SU-DHL-6 (cell line): ENCODE measurements around the gene SNAPC2.

Experiments used
- H2AFZ ChIP-seq: fragments of 200-600 bp; sonication (generic); 2 replicates; pipeline ENCODE4 v1.6.1; 2014; ENCODE audit warnings: low read depth, mild to moderate bottlenecking, moderate library complexity, mixed read lengths, antibody characterized with exemption, low read length; ENCODE audit not compliant: severe bottlenecking
- H3F3A ChIP-seq: fragments of 200-600 bp; shearing (Covaris generic); 2 replicates; pipeline ENCODE4 v1.6.0; 2016; ENCODE audit warnings: antibody characterized with exemption, mild to moderate bottlenecking; ENCODE audit not compliant: insufficient read depth
- H3K27ac ChIP-seq: fragments of 200-600 bp; sonication (generic); 2 replicates; pipeline ENCODE4 v1.5.1; 2016; ENCODE audit warnings: low read depth, mild to moderate bottlenecking, low read length, moderate library complexity, mixed read lengths
- H3K27me3 ChIP-seq: fragments of 200-600 bp; sonication (generic), shearing (Covaris generic); 2 replicates; pipeline ENCODE4 v1.6.0; 2014; ENCODE audit warnings: mild to moderate bottlenecking, low read length
- H3K36me3 ChIP-seq: fragments of 200-600 bp; sonication (generic); 2 replicates; pipeline ENCODE4 v1.6.1; 2014; ENCODE audit warnings: mild to moderate bottlenecking, low read length, mixed read lengths
- H3K4me2 ChIP-seq: fragments of 300-600, 200-600 bp; shearing (Covaris generic), sonication (generic); 2 replicates; pipeline ENCODE4 v1.6.0; 2014; ENCODE audit warnings: low read length, low read depth, mild to moderate bottlenecking; ENCODE audit not compliant: poor library complexity, severe bottlenecking
- H3K4me3 ChIP-seq: fragments of 200-600 bp; sonication (generic); 2 replicates; pipeline ENCODE4 v1.5.1; 2014; ENCODE audit warnings: antibody characterized with exemption, low read length, mild to moderate bottlenecking, mixed read lengths; ENCODE audit not compliant: insufficient read depth, poor library complexity, severe bottlenecking
- H3K79me2 ChIP-seq: fragments of 200-600 bp; sonication (generic); 2 replicates; pipeline ENCODE4 v1.6.1; 2014; ENCODE audit warnings: mild to moderate bottlenecking, low read length, moderate library complexity; ENCODE audit not compliant: insufficient read depth
- H3K9ac ChIP-seq: fragments of 200-600 bp; sonication (generic); 2 replicates; pipeline ENCODE4 v1.7.0; 2014; ENCODE audit warnings: mild to moderate bottlenecking, low read length
- H3K9me2 ChIP-seq: fragments of 200-600 bp; sonication (generic); replicated peaks from 2 replicates; pipeline ENCODE4 v1.6.1; 2014; ENCODE audit warnings: low read length; ENCODE audit not compliant: insufficient read depth
- H3K9me3 ChIP-seq: fragments of 200-600 bp; sonication (generic); 2 replicates; pipeline ENCODE4 v1.6.1; 2014; ENCODE audit warnings: low read length, mixed read lengths; ENCODE audit not compliant: insufficient read depth
- H4K20me1 ChIP-seq: fragments of 200-600 bp; sonication (generic); 2 replicates; pipeline ENCODE4 v1.6.1; 2014; ENCODE audit warnings: low read depth, mild to moderate bottlenecking, antibody characterized with exemption, low read length, moderate library complexity, mixed read lengths
- CTCF ChIP-seq: fragments of 200-600 bp; sonication (generic); IDR thresholded peaks from one replicate; pipeline ENCODE4 v1.5.1; 2017; ENCODE audit warnings: antibody characterized with exemption, mild to moderate bottlenecking, low read length, moderate library complexity; ENCODE audit not compliant: insufficient read depth, poor library complexity, severe bottlenecking
- EZH2phosphoT487 ChIP-seq: fragments of 200-600 bp; sonication (generic), shearing (Covaris generic); conservative IDR thresholded peaks from 2 replicates; pipeline ENCODE4 v1.6.1; 2018; ENCODE audit warnings: mild to moderate bottlenecking, antibody characterized with exemption, low read length, moderate library complexity, mixed read lengths

The SNAPC2 gene

GRCh38 chr19:7874897-7875273, 45.3 kb upstream of the SNAPC2 start:
- no peak for TF ChIP-seq EZH2phosphoT487
- no peak for TF ChIP-seq CTCF
- H2AFZ ChIP-seq: no peak overlapping the region
- H3K4me2 ChIP-seq: no peak overlapping the region
- H3K27ac ChIP-seq: no peak overlapping the region
- H3K27me3 ChIP-seq: no peaks in the 10 kb centered on the region
- no peak overlapping the region for H3K4me3 ChIP-seq
- no peak overlapping the region for H3K9ac ChIP-seq
- H3K9me2 ChIP-seq: no peaks in the 10 kb centered on the region
- no peaks in the 10 kb centered on the region for H4K20me1 ChIP-seq
- peaks cover 11% of the 10 kb centered on the region for H3F3A ChIP-seq
- H3K9me3 ChIP-seq: no peaks in the 10 kb centered on the region
- H3K36me3 ChIP-seq: no peaks in the 10 kb centered on the region
- H3K79me2 ChIP-seq: no peaks in the 10 kb centered on the region

- no peak overlapping the region for H3K4me2 ChIP-seq
- no peak overlapping the region for H3K9ac ChIP-seq
- H3K4me3 ChIP-seq: no peak overlapping the region
- no peaks in the 10 kb centered on the region for H3K36me3 ChIP-seq
- H3K79me2 ChIP-seq: no peaks in the 10 kb centered on the region
- no peaks in the 10 kb centered on the region for H3K9me3 ChIP-seq
- no peaks in the 10 kb centered on the region for H3F3A ChIP-seq
- no peak overlapping the region for H2AFZ ChIP-seq
- no peaks in the 10 kb centered on the region for H3K27me3 ChIP-seq
- no peaks in the 10 kb centered on the region for H4K20me1 ChIP-seq
- TF ChIP-seq CTCF: no peak
- H3K9me2 ChIP-seq: no peaks in the 10 kb centered on the region
- H3K27ac ChIP-seq: no peak overlapping the region
Measured at GRCh38 chr19:7877249-7877836, 42.8 kb upstream of the SNAPC2 start.

- Histone ChIP-seq H4K20me1 (no peaks in the 10 kb centered on the region), H3K9me3 (no peaks in the 10 kb centered on the region), H3K27ac (no peak overlapping the region), H3K27me3 (no peaks in the 10 kb centered on the region), H3F3A (no peaks in the 10 kb centered on the region), H3K9me2 (no peaks in the 10 kb centered on the region), H2AFZ (no peak overlapping the region), H3K9ac (no peak overlapping the region), H3K36me3 (no peaks in the 10 kb centered on the region), H3K4me2 (no peak overlapping the region), H3K79me2 (no peaks in the 10 kb centered on the region), H3K4me3 (no peak overlapping the region)
- TF ChIP-seq CTCF: no peak
- TF ChIP-seq EZH2phosphoT487: no peak
Measured at GRCh38 chr19:7879111-7879807, 40.9 kb upstream of the SNAPC2 start.
